NCI-H2081 (cell line): ENCODE measurements around the gene CDH13.
A peak's percentile ranks its signal among the peaks of the same experiment; 100 is the strongest.

Experiments used
- DNase-seq, 2 experiments: peaks; one replicate each; lab custom pipeline; 2025; lab: John Stamatoyannopoulos, UW

Gene CDH13

GRCh38 chr16:82954224-82954929 is 327.6 kb downstream of the CDH13 start:
- no peak for DNase-seq

DNA sequence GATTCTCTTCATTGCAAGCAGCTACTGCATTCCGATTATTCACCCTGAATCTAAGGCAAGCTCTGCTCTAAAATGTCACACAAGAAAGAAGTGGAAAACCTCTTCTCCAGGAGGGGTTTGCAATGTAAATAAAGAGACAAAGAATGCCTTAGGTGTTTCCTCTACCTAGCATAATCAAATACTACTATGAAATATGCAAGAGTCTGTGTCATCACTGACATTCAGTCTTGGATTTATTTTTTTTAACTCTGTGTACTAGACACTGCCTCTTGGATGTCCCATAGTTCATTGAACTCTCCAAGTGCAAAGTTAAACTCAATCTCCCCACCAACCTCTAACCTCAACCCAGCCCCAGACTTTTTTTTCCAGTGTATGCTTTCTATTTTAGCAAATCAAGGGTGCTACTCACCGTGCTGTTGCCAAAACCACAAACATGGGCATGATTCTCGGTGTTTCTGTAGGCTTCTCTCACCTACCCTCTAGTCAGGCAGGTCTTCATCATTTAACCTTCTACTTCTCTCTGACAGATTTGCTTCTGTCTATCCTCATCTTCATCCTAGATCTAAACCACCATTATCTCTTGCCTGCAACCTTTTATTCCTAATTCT is 329.1 kb downstream of the CDH13 start:
- DNase-seq, result no peak

- no peak for DNase-seq
Observed at GRCh38 chr16:82957212-82957611, 330.4 kb downstream of the CDH13 start.

DNA sequence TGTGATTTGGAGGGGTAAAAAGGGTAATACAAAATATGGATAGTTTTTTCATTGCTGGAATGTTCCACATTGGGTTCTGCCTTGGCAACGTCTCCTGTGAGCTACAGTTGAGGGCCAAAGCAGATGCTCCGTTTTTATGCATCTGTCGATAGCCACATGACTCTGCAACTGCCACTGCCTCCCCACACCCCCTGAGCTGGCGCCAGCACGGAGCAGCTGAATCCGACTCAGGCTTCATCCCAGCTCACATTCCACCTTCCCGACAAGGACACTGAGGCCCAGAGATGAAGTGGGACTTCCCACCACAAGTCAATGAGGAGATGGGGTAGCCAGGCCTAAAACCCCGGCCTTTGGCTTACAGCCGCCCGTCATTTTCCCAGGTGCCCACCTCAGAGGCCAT is 334.1 kb downstream of the CDH13 start:
- DNase-seq, result no peak

DNA sequence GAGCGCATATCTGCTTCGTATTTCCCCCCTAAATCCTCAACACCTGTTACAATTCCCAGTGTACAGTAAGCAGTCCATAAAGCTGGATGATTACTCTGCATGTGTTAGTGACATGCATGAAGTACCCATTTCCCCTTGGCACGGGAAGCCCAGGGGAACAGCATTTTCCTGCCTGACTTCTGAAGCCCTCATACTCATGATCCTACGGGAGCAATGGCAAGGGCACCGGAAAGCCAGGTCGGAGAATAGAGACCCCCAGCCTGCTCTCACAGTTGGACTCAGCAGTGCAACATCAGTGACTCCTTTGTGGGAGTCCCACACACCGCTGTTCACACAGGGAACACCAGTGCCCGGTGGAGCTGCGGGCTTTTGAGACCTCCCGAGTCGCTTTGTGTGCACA is 336.9 kb downstream of the CDH13 start:
- DNase-seq, result no peak

DNA sequence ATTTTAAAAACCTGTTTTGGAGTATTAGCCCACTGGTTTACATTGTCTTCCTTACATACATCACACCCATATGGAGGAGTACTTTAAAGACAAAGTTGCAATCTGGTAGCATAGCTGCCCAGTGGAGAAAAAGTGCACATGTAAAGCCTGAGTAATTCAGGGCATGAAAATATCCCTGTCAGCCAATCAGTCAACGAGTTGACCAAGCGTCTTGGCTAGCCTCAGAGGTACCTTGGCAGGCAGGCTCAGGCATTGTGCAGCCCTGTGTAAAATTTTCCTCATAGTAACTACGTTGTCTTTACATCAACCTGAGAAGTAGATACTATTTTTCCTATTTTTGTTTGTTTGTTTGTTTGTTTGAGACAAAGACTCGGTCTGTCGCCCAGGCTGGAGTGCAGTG is 339.0 kb downstream of the CDH13 start:
- DNase-seq, result no peak

GRCh38 chr16:82967424-82967823 is 340.7 kb downstream of the CDH13 start:
- DNase-seq, result no peak

- no peak for DNase-seq
Observed at GRCh38 chr16:82971126-82971525, 344.4 kb downstream of the CDH13 start.

DNA sequence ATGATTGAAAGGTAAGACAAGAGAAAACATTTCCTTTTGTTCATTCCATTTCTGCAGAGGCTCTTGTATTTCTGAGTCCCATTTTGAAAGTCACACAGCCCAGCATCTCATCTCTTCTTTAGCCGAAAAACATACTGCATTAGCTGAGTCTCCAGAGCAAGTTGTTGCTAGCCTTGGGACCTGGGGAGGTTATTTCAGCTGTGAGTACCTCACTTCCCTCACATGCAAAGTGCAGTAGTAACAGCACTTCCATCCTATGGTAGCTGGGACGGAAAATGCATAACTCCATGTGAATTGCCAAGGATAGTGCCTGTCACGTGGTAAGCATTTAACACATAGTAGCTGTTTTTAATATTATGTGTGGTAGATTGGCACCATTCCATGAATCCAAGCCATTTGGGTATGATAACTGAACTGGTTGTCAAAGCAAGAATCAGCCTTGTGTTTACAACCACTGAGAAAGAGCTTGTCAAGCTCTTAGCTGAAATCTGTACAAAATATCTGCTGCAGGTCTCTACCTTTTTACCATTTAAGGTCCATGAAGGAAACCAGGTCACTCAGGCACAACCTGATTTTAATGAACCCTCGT is 345.7 kb downstream of the CDH13 start:
- DNase-seq, result no peak

GRCh38 chr16:82979406-82980111 is 352.8 kb downstream of the CDH13 start:
- DNase-seq, result no peak

DNA sequence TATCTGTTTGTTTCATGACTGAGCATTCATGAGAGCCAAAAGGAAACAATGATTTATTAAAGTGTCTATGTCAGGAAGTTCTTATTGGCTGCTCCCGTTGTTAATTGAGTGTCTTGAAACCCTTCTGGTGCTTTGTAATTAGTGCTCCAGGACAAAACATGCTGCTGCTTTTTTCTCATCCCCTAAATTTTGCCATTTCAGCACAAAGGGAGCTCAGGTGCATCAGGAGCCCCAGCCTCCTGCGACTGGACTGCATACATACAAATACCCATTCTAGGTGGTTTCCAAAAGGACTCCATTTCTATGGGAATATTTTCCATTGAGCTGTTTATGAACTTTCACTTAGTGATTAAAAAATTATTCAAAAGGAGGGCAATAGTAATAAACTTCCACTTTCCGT is 354.0 kb downstream of the CDH13 start:
- DNase-seq, result no peak

GRCh38 chr16:82987767-82988166 is 361.0 kb downstream of the CDH13 start:
- DNase-seq, result no peak

GRCh38 chr16:82990155-82990554 is 363.4 kb downstream of the CDH13 start:
- no peak for DNase-seq

DNA sequence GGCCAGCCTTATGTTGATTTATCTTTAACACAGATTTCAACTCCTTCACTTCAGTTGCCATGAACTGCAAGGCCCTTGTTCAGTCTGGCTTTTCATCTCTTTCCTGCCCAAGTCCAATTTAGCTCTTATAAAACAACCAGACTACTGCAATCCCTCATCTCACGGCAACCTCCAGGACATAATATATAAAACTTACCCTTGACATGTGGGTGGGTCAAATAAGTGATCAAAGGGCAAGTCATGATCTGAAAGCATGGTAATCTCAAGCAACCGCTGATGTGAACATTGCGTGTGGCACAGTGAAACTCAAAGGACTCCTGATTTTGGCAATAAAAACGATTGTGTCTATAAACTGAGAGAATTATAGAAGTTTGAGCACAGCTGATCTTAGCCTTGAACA is 364.6 kb downstream of the CDH13 start:
- no peak for DNase-seq

- DNase-seq, result no peak
Observed at GRCh38 chr16:82991966-82992675, 365.4 kb downstream of the CDH13 start.

DNA sequence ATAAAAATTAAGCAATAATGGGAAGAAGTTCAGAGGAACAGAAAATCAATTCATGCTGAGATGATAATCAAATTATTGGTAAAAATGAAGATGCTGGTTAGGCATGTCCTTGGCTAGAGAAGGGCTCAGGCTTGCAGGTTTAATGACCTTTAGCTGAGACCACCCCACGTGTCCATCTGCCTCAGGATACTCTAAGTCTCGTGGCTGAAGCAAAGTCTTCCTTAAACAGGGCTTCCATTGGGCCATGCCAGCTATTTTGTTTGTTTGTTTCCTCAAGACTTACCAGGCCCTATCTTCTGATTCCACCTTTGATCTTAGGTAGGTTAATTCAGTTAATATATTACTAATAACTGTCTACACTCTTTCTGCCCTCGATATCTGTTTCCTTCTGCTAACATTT is 366.0 kb downstream of the CDH13 start:
- no peak for DNase-seq

DNA sequence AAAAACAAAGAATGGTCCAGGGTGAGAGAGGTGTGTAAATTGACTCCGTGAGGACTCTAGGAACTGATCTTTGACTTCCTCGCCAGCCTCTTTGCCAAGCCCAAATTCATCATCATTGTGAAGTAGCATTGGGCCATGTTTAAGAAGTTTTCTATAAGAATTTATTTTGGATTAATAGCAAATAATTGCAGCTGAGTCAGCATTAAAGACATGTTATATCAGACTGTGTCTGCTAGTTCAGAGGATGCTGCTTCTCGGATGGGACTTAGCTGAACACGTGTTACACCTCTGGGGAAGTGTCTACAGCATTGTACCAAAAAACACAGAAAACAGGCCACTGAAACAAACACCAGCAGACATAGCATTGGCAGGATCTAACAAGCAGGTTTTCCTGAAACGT is 366.6 kb downstream of the CDH13 start:
- no peak for DNase-seq

DNA sequence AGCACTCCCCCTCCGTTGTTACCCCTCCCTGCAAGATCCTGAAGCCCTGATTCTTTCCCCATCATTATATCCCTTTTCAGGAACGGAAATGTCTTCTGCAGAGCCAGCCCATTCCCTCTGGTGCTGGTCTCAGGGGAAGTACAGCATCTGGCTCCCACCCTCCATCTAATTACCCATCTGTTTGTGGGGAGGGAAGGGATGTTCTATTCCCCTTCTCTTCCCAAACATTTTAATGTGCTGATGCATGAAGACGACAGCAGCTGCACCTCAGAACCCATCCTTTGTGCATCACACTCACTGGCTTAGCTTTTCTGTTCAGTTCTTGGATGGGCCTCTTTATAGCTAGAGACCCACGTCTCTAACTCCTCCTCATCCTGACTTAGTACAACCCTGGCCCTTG is 367.2 kb downstream of the CDH13 start:
- no peak for DNase-seq

DNA sequence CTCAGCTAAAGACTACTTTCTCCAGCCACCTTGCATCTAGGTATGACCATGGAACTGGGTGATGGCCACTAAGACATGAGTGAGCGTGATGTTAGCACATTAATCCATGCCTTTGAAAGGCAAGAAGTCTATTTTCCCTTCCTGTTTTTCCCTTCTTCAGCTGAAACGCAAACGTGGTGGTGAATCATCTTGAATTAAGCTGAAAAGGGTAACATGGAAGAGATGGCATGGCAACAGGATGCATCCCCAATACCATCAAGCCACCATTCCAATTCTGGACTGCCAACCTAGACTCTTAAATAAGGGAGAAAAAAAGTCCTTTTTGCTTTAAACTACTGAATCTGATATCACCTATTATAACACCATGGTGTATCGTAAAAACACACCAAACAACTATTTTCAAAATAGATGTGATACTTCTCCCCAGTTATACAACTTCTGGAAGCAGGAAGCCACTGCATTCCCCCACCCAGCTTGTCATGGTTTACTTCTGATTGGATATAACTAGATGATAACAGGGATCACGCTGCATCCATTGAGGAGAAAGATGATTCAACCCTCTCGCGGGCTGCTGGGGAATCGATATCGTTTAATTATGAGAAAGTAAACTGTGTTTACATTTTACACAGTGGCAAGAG is 368.6 kb downstream of the CDH13 start:
- DNase-seq, result no peak

GRCh38 chr16:82995924-82996441 is 369.2 kb downstream of the CDH13 start:
- DNase-seq, result peak; percentile 3 to 61

DNA sequence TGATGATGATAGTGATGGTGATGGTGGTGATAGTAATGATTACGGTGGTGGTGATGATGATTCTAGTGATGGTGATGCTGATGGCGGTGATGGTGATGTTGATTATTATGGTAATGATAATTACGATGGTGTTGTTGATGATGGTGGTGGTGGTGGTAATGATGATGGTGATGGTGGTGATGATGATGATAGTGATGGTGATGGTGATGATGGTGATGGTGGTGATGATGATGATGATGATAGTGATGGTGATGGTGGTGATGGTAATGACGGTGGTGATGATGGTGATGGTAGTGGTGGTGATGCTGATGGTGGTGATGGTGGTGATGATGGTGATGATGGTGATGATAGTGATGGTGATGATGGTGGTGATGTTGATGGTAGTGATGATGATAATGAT is 370.0 kb downstream of the CDH13 start:
- DNase-seq, result no peak

- DNase-seq, result no peak
Observed at GRCh38 chr16:82999711-83000110, 372.9 kb downstream of the CDH13 start.
